ACC112 (cell line): ENCODE measurements around the gene IL18R1.

Source experiments
- H2AFZ ChIP-seq: fragments of 200-600 bp; sonication (generic); one replicate; pipeline ENCODE4 v1.6.0; 2017; ENCODE audit warnings: antibody characterized with exemption, low read length; ENCODE audit not compliant: unreplicated experiment
- H3K27ac ChIP-seq: fragments of 200-600 bp; sonication (generic); 2 replicates; pipeline ENCODE4 v1.5.1; 2014; ENCODE audit warnings: low read depth, mild to moderate bottlenecking, antibody characterized with exemption, low read length, moderate library complexity
- H3K27me3 ChIP-seq: fragments of 200-600 bp; sonication (generic); 2 replicates; pipeline ENCODE4 v1.6.1; 2014; ENCODE audit warnings: mild to moderate bottlenecking, antibody characterized with exemption, low read length, moderate library complexity, mixed read lengths; ENCODE audit not compliant: insufficient read depth
- H3K36me3 ChIP-seq: fragments of 200-600 bp; sonication (generic); 2 replicates; pipeline ENCODE4 v1.6.1; 2016; ENCODE audit warnings: mild to moderate bottlenecking, antibody characterized with exemption, low read length, moderate library complexity, mixed read lengths; ENCODE audit not compliant: insufficient read depth
- H3K4me1 ChIP-seq: fragments of 200-600 bp; sonication (generic); one replicate; pipeline ENCODE4 v1.6.1; 2016; ENCODE audit warnings: low read length, mixed read lengths; ENCODE audit not compliant: insufficient read depth, unreplicated experiment, control insufficient read depth
- H3K4me3 ChIP-seq: fragments of 200-600 bp; sonication (generic); 2 replicates; pipeline ENCODE4 v1.5.1; 2014; ENCODE audit warnings: mild to moderate bottlenecking, low read depth, low read length
- H3K79me2 ChIP-seq: fragments of 200-600 bp; sonication (generic); one replicate; pipeline ENCODE4 v1.6.0; 2016; ENCODE audit warnings: low read length; ENCODE audit not compliant: control insufficient read depth, unreplicated experiment, insufficient read depth

Gene IL18R1

DNA sequence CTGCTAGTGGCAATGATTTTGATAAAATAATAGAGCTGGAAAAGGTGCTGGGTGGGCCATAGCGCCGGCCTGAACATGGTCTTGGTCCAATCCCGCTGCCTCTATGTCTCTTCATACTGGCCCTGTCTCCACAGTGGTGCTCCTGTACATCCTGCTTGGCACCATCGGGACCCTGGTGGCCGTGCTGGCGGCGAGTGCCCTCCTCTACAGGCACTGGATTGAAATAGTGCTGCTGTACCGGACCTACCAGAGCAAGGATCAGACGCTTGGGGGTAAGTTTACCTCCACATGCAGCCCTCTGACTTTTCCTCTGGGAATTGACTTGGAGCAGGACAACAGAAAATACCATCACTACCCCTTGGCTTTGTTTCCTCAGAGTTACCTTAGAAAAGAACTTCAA is 91.3 kb downstream of the IL18R1 start:
- H2AFZ ChIP-seq, result no peak overlapping the region
- peaks cover 5% of the 10 kb centered on the region for H3K4me1 ChIP-seq
- no peak overlapping the region for H3K4me3 ChIP-seq
- no peaks in the 10 kb centered on the region for H3K79me2 ChIP-seq
- no peak overlapping the region for H3K27ac ChIP-seq
- peaks cover 3% of the 10 kb centered on the region; the same call in 1 of the 2 replicates for H3K27me3 ChIP-seq
- no peaks in the 10 kb centered on the region for H3K36me3 ChIP-seq
